ENCODE measurements around the gene LDB2.

GRCh38 chr4:16824278-16824806 lies 74.1 kb downstream of the LDB2 start:
- no peak for TF ChIP-seq CTCF (IDR thresholded peaks at IDR 0.05)
- no peak for TF ChIP-seq POLR2A (IDR thresholded peaks at IDR 0.05)
